GM12875 (cell line): ENCODE data around the gene VTI1B.
A peak's percentile ranks its signal among the peaks of the same experiment; 100 is the strongest.

ENCODE experiments used
- H3K4me3 ChIP-seq: one replicate; pipeline ENCODE4 v1.5.1; 2011; ENCODE audit warnings: low read depth, low read length, control low read depth
- CTCF ChIP-seq: IDR thresholded peaks from 2 replicates; pipeline ENCODE4 v1.5.1; 2011; ENCODE audit warnings: low read depth, mild to moderate bottlenecking, control low read depth, inconsistent platforms, low read length, moderate library complexity, borderline replicate concordance; ENCODE audit not compliant: insufficient read depth

VTI1B gene

GRCh38 chr14:67675219-67675582, 769 bp upstream of the VTI1B start:
- no peak for TF ChIP-seq CTCF
- H3K4me3 ChIP-seq, result peak overlapping the region; percentile 93

GRCh38 chr14:67674139-67674479, 323 bp downstream of the VTI1B start:
- peak overlapping the region; percentile 93 for H3K4me3 ChIP-seq
- 0 out of 2 replicates have a peak, but pooled peaks have one; percentile 3 for TF ChIP-seq CTCF

GRCh38 chr14:67673451-67673850, 981 bp downstream of the VTI1B start:
- TF ChIP-seq CTCF, result no peak
- no peak overlapping the region for H3K4me3 ChIP-seq

- no peak for TF ChIP-seq CTCF
- H3K4me3 ChIP-seq, result no peak overlapping the region
Observed at GRCh38 chr14:67668559-67668958, 5.9 kb downstream of the VTI1B start.

- no peak overlapping the region for H3K4me3 ChIP-seq
- TF ChIP-seq CTCF, result peak; percentile 59; the same call in 1 of the 2 replicates
Observed at GRCh38 chr14:67666750-67667449, 7.5 kb downstream of the VTI1B start.

GRCh38 chr14:67665868-67666267, 8.6 kb downstream of the VTI1B start:
- no peak for TF ChIP-seq CTCF
- no peak overlapping the region for H3K4me3 ChIP-seq

GRCh38 chr14:67663633-67664032, 10.8 kb downstream of the VTI1B start:
- no peak overlapping the region for H3K4me3 ChIP-seq
- no peak for TF ChIP-seq CTCF
